Measurements from ENCODE around the gene DEFB132.

DNA sequence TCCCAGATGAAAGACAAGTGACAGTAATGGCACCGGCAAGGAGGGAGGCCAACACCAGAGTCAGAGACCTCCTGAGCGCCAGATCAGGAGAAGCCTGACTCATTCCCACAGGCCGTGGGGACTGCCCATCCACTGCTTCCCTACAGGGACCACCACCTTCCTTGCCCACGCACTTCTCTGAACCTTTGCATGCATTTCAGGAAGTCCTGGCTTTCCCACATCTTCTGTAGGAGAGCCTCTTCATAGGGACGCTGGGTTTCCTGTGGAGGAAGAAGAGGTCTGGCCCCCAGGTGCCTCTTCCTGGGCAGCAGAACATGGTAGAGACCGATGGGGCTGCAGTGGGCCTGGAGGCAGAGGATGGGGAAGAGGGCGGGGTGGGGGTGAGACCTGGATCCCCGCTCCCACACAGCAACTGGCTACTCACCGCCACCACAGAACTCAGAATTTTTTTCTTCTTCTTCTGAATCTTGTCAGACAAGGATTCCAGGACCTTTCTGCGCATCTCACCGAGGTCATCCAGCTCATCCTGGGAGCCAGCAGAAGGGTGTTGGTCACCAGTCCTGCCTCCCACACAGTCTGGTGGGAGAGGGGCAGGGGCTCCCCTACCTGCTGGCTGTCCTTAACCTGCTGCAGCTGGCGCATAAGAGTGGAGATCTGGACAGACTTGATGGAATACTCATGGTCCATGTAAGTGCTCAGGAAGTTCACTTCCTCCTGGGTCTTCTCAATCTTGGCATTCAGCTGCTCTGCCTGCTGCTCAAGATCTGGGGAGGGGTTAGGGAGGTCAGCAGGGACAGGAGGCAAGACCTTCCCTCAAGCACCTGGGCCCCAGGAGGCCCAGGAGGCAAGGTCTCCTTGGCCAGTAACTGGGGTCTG is 19.3 kb downstream of the DEFB132 start:
- TF ChIP-seq, protein P1, sequence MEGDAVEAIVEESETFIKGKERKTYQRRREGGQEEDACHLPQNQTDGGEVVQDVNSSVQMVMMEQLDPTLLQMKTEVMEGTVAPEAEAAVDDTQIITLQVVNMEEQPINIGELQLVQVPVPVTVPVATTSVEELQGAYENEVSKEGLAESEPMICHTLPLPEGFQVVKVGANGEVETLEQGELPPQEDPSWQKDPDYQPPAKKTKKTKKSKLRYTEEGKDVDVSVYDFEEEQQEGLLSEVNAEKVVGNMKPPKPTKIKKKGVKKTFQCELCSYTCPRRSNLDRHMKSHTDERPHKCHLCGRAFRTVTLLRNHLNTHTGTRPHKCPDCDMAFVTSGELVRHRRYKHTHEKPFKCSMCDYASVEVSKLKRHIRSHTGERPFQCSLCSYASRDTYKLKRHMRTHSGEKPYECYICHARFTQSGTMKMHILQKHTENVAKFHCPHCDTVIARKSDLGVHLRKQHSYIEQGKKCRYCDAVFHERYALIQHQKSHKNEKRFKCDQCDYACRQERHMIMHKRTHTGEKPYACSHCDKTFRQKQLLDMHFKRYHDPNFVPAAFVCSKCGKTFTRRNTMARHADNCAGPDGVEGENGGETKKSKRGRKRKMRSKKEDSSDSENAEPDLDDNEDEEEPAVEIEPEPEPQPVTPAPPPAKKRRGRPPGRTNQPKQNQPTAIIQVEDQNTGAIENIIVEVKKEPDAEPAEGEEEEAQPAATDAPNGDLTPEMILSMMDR (IDR thresholded peaks at IDR 0.05; ENCODE audit: control extremely low read depth in 1 of 3, insufficient read depth in 1 of 3, low read depth in 1 of 3, low read length in 3 of 3) = no peak
- TF ChIP-seq ATF3 (IDR thresholded peaks at IDR 0.05; ENCODE audit: insufficient read depth, low read depth, low read length) (no peak), CREB1 (IDR thresholded peaks at IDR 0.05) (no peak), CTBP2 (IDR thresholded peaks at IDR 0.05; ENCODE audit: borderline replicate concordance, insufficient read depth, insufficient read length, low read length) (no peak), POLR2A (IDR thresholded peaks at IDR 0.05; ENCODE audit: control extremely low read depth in 1 of 2, low read depth in 2 of 2, low read length in 2 of 2) (no peak), TBP (IDR thresholded peaks at IDR 0.05; ENCODE audit: low read depth, low read length) (no peak), CEBPB (IDR thresholded peaks at IDR 0.05; ENCODE audit: low read depth, low read length) (no peak), CBX8 (IDR thresholded peaks at IDR 0.05; ENCODE audit: borderline replicate concordance, low read depth, low read length) (no peak), RNF2 (IDR thresholded peaks at IDR 0.05; ENCODE audit: borderline replicate concordance, low read depth, low read length, missing control alignments, poor library complexity, severe bottlenecking) (no peak), ZNF274 (IDR thresholded peaks at IDR 0.05; ENCODE audit: borderline replicate concordance, extremely low read depth, low read length) (no peak)
